Effector memory CD8-positive, alpha-beta T cell (primary cell): ENCODE measurements around the gene VSIG10L2.
"Not testable (repeated sequence)": the region's sequence is repeated elsewhere in the genome, so short reads cannot be mapped to it uniquely, and the experiment has no call there.

Experiments
- ATAC-seq: fragments of 150-1000 bp; cut with Tn5 transposase; replicated peaks from 2 replicates; pipeline ENCODE4 v1.10.0; 2021; ENCODE audit warnings: mild to moderate bottlenecking, moderate library complexity
- DNase-seq, 3 experiments: peaks; one replicate each; pipeline ENCODE4 v3.0.0; 2021
- H3K27ac Mint-ChIP-seq, 2 donors: one replicate each; pipeline ENCODE4 v1.8.0; 2022; ENCODE audit warnings: mild to moderate bottlenecking in 2 of 2, mixed read lengths in 2 of 2, moderate library complexity in 2 of 2
- H3K27me3 Mint-ChIP-seq, 2 donors: one replicate each; pipeline ENCODE4 v1.8.0; 2022; ENCODE audit warnings: mixed read lengths in 2 of 2
- H3K36me3 Mint-ChIP-seq: one replicate; pipeline ENCODE4 v1.8.0; 2022; ENCODE audit warnings: mild to moderate bottlenecking, moderate library complexity, mixed read lengths; ENCODE audit not compliant: insufficient read depth
- H3K4me1 Mint-ChIP-seq, 2 donors: one replicate each; pipeline ENCODE4 v1.8.0; 2022; ENCODE audit warnings: low read depth in 2 of 2, mixed read lengths in 2 of 2
- H3K4me3 Mint-ChIP-seq, 2 donors: one replicate each; pipeline ENCODE4 v1.8.0; 2022; ENCODE audit warnings: mild to moderate bottlenecking in 2 of 2, mixed read lengths in 2 of 2, moderate library complexity in 2 of 2
- H3K9me3 Mint-ChIP-seq, 2 donors: one replicate each; pipeline ENCODE4 v1.8.0; 2022; ENCODE audit warnings: mixed read lengths in 2 of 2
- total RNA-seq, 9 experiments: gene quantifications; one replicate each; lab custom pipeline; 2026; lab: John Stamatoyannopoulos, UW

The VSIG10L2 gene
- total RNA-seq = 0 reads per million in 9 experiments

DNA sequence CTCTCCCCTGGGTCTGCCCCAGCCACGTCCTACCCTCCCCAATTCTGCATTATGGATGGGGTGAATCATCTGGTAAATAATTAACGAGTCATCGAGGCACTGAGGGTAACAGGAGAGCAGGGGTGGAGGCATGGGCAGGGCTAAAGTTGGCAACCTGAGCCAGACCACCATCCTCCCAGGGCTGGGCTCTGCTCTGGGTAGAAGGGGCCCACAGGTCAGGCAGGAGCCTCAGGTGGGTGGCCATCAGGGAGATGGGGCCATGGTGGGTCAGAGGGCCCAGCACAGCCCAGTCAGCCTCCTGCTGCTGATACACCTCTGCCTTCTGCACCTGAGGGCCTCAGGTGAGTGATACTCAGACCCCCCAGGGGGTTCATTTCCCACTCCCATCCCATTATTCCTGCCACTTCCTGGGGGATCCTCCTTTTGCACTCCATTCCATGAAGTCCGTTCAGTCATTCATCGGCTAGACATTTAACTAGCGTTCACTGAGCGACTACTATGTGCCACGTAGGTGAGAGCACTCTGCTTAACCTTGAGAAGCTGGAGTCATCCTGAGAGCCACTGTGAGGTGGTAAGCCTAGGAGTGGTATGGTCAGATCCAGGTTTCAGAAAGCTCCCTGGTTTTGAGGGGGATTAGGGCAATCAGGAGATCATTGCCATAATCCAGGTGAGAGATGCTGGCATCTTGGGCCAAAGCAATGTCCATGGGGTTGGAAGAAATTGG is at the start of gene VSIG10L2:
Gene VSIG10L2, plus strand, starts transcription at position 248 of the 724 bp plus-strand sequence. Its CDS starts 12 bp downstream, at position 260.
- DNase-seq = no peak
- no peaks in the 10 kb centered on the region for H3K9me3 Mint-ChIP-seq
- ATAC-seq = no peak
- H3K36me3 Mint-ChIP-seq = no peaks in the 10 kb centered on the region
- peaks cover 8 to 9% of the 10 kb centered on the region in 2 donors for H3K4me1 Mint-ChIP-seq
- peaks cover 20 to 68% of the 10 kb centered on the region in 2 donors for H3K27me3 Mint-ChIP-seq
- no peak within 1 kb of the TSS for H3K4me3 Mint-ChIP-seq
- no peak within 1 kb of the TSS for H3K27ac Mint-ChIP-seq

DNA sequence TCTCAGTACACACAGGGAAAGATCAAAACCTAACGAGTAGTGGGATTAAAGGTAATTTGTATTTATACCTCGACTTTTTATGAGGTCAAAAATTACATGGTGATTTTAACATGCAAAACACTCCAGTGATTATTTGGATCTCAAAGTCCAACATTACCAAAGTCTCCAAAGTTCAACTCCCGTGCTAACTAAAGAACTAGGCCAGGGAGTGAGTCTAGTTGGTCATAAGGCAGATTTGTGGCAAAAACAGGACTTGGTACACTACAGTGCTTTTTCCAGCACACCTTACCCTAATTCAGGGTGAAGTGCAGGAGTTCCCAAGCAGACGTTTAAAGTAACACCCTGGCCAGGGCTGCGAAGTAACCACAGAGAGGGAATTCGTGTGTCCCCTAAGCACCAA is 44.0 kb upstream of the VSIG10L2 start:
- DNase-seq = no peak
- ATAC-seq = no peak
- Mint-ChIP-seq H3K27me3 (peaks cover 27% of the 10 kb centered on the region in 2 donors), H3K27ac (peak overlapping the region in 1 of 2 donors; percentile 22), H3K9me3 (no peaks in the 10 kb centered on the region), H3K36me3 (peaks cover 18% of the 10 kb centered on the region), H3K4me3 (peak overlapping the region; percentile 95 to 96), H3K4me1 (peaks cover 12 to 34% of the 10 kb centered on the region in 2 donors)

DNA sequence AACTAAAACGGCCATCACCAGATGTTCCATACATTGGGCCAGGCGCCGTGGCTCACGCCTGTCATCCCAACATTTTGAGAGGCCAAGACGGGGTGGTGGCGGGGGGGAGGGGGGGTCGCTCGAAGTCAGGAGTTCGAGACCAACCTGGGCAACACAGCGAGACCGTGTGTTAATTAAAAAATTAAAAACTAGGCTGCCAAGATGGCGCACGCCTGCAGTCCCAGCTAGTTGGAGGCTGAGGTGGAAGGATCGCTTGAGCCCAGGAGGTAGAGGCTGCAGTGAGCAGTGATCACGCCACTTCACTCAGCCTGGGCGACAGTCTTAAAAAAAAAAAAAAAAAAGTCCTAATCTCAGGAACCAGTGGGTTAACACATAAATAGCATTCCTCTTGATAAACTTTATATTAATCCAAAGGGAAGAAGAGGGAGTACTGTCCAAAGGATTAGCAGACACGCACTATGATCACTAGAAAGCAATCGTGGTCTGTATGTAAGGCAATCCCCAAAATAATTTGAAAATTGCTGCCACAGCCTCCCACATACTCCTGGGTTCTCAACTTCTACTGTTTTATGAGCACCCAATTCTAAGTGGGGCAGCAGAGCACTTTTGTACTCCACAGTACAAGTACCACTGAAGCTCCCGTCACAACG is 43.4 kb upstream of the VSIG10L2 start:
- Mint-ChIP-seq H3K27me3 (peaks cover 27% of the 10 kb centered on the region in 2 donors), H3K36me3 (peaks cover 18% of the 10 kb centered on the region), H3K4me1 (peaks cover 12 to 30% of the 10 kb centered on the region in 2 donors), H3K27ac (peak overlapping the region; percentile 81 to 94), H3K4me3 (peak overlapping the region; percentile 95 to 96), H3K9me3 (no peaks in the 10 kb centered on the region)
- no peak for ATAC-seq
- DNase-seq = no peak

DNA sequence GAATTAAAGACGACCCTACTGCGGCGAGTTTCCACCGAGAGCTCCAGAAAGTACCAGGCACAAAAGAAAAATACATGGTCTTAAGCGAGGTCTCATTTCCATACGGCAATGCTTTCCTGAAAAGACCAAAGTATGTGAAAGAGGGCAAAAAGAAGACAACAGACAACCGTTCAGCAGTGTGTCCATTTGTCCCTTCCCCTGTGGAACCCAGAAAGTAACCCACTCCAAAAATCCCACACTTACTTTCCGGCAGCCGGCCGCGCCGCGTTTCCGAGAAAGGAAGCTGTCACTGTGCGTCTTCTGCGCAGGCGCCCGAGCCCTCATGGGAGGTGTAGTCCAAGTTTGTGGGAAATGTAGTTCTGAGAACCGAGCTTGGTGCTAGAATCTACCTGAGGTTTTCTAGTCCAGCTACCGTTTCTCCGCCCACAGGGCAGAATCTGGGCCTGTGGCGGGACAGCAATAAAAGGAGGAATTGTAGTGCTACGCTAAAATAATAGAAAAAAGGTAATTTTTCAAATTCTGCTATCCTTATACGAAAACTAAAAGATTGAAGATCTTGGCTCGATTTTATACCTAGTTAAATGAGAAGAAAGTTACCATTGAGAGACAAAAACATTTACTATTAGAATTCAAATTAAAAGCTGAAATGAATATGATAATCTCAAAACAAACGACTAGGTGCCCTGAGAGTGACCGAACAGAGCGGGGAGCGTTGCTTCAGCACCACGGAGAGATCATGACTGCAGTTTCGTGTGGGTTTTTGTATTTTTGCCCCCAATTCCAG is 42.7 kb upstream of the VSIG10L2 start, which contains the start of gene PUS3:
Gene PUS3, minus strand, starts transcription at position 280 of the 784 bp plus-strand sequence. CDS start 6,922 bp downstream, outside the sequence.
- peak; percentile 76 to 80 (median 79) for DNase-seq
- peaks cover 27% of the 10 kb centered on the region in 2 donors for H3K27me3 Mint-ChIP-seq
- H3K27ac Mint-ChIP-seq = peak within 1 kb of the TSS; percentile 81 to 94
- peaks cover 13% of the 10 kb centered on the region for H3K36me3 Mint-ChIP-seq
- H3K4me3 Mint-ChIP-seq = peak within 1 kb of the TSS; percentile 95 to 96
- no peaks in the 10 kb centered on the region for H3K9me3 Mint-ChIP-seq
- ATAC-seq = peak; percentile 89
- peaks cover 11 to 30% of the 10 kb centered on the region in 2 donors for H3K4me1 Mint-ChIP-seq

DNA sequence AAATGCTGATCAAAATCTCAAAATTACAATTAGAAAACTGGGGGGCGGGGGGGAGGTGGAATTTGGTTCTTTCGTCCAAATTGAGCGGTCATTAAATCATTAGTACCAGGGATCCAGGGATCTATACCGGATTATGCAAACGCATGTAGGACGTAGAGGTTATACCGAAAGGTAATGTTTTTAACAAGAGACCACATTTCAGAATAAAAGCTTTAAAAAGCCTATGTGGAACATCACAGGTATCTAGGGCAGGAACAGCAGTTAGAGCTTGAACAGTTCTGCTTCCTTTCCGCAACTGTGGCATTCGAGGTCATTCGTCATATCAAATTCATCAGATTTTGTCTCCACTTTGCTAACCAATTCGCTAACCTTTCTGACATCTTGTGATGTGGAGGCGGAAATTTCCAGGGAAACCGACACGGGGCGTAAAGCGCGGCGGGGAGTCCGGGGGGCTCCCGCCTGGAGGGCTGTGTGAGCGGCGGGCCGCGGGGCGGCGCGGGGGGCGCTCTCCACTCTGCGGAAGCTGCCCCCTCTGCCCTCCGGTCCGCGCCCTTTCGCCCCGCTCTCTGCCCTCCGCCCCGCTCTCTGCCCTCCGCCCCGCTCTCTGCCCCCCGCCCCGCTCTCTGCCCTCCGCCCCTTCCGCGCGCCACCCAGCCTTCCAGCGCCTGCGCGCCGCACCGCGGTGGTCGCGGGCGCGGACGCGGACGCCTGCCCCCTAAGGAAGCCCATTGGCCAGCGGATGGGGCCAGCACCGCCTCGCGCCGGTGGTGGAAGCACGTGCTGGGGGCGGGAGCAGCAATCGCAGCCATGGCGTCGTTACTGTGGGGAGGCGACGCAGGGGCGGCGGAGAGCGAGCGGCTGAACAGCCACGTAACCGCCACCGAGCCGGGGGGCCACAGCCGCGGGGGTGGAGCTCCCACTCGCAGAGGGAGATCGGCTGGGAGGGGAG is 41.9 kb upstream of the VSIG10L2 start, which contains the start of gene DDX25:
Gene DDX25, plus strand, starts transcription at position 798 of the 949 bp plus-strand sequence. Its CDS starts 10 bp downstream, at position 808.
- peaks cover 11 to 30% of the 10 kb centered on the region in 2 donors for H3K4me1 Mint-ChIP-seq
- peaks cover 27 to 36% of the 10 kb centered on the region in 2 donors for H3K27me3 Mint-ChIP-seq
- H3K9me3 Mint-ChIP-seq = no peaks in the 10 kb centered on the region
- peak within 1 kb of the TSS; percentile 81 to 94 for H3K27ac Mint-ChIP-seq
- H3K36me3 Mint-ChIP-seq = peaks cover 13% of the 10 kb centered on the region
- peak in 1 of 3 experiments; percentile 5 for DNase-seq
- ATAC-seq = peak; percentile 43
- H3K4me3 Mint-ChIP-seq = peak within 1 kb of the TSS; percentile 95 to 96

DNA sequence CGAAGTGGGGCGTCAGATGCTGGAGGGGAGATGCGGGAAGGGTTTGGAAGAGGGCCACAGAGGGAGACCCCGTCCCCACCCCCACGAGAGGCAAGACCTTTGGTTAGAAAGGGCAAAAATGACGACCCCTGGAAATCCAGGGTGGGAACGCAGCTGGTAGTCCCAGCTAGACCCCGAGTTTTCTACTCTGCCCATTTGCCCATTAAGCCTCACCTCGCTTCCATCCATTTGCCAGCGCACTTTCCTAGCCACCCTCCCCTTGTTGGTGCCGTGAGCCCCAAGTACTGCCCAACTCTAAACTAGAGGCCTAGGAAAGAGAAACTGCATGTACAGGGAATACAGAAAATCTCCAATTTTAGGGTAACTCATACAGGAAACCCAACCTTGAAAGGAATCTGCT is 41.2 kb upstream of the VSIG10L2 start:
- Mint-ChIP-seq H3K36me3 (peaks cover 13% of the 10 kb centered on the region), H3K4me3 (peak overlapping the region; percentile 53 to 96), H3K4me1 (peaks cover 11 to 26% of the 10 kb centered on the region in 2 donors), H3K9me3 (no peaks in the 10 kb centered on the region), H3K27ac (no peak overlapping the region), H3K27me3 (peaks cover 29 to 36% of the 10 kb centered on the region in 2 donors)
- ATAC-seq (no peak), DNase-seq (no peak)

DNA sequence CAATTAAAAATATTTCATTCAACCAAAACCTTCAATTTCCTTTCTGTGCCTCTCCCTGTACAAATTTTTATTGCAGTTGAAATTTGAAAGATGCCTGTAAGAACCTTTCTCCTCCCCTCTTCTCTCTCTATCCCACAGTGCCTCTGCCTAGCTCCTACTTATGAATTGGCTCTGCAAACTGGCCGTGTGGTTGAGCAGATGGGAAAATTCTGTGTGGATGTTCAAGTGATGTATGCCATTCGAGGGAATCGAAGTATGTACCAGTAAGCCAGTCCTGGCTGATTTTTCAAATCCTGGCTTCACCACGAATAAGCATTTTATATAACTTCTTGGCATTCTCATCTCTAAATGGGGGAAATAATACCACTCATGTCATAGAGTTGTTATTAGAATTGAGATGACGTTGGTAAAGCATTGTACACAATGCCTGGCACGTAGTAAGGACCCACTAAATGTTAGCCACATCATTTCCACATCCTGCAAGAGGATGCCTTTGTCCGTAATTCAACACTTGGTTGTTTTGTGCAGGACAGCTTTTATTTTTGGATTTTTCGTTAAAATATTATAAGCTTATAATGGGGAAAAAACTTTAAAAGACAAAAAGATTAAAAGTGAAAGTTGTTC is 35.5 kb upstream of the VSIG10L2 start:
- no peaks in the 10 kb centered on the region for H3K4me1 Mint-ChIP-seq
- no peak for ATAC-seq
- peaks cover 38 to 55% of the 10 kb centered on the region in 2 donors for H3K27me3 Mint-ChIP-seq
- H3K9me3 Mint-ChIP-seq = no peaks in the 10 kb centered on the region
- DNase-seq = no peak
- H3K27ac Mint-ChIP-seq = no peak overlapping the region
- no peaks in the 10 kb centered on the region for H3K36me3 Mint-ChIP-seq
- no peak overlapping the region for H3K4me3 Mint-ChIP-seq

DNA sequence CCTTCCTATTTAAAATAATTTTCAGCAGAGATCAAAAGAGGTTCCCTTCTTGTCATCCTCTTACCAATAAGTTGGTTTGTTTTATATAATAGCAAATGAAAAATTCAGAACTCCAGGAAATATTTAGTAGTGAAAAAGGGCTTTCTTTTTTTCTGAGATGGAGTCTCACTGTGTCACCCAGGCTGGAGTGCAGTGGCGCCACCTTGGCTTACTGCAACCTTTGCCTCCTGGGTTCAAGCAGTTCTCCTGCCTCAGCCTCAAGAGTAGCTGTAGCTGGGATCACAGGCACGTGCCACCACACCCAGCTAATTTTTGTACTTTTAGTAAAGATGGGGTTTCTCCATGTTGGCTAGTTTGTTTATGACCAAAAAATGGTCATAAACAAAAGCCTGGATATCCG is 31.2 kb upstream of the VSIG10L2 start:
- H3K4me1 Mint-ChIP-seq, ATAC-seq, H3K27ac Mint-ChIP-seq, H3K36me3 Mint-ChIP-seq, H3K4me3 Mint-ChIP-seq, H3K9me3 Mint-ChIP-seq, DNase-seq: not testable (repeated sequence)
- H3K27me3 Mint-ChIP-seq = peaks cover 55 to 64% of the 10 kb centered on the region in 2 donors

DNA sequence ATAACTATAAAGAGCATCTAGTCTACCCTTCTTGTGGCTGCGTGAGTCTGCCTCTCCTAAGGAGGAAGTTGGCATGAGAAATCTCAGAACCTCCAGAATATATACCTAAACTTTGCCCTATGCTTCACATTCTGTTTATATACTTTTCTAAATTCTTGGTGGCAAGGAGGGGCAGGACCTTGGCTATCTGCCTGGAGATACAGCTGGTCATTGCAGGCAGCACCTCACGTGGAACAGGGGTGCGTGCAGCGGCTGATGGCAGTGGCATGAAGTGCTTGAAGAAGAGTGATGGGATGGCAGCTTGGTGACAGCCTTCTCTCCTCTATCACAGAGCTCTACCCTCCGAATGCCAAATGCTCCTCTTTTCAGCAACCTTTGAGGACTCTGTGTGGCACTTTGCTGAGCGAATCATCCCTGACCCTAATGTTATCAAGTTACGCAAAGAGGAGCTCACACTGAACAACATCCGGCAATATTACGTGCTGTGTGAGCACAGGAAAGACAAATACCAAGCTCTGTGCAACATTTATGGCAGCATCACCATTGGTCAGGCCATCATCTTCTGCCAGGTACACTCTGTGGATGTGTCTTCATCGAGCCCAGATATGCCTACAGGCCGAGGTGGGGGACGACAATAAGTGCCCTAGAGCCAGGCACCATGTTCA is 29.0 kb upstream of the VSIG10L2 start:
- Mint-ChIP-seq H3K4me1 (no peaks in the 10 kb centered on the region), H3K27ac (no peak overlapping the region), H3K27me3 (peaks cover 50 to 57% of the 10 kb centered on the region in 2 donors), H3K4me3 (no peak overlapping the region), H3K9me3 (no peaks in the 10 kb centered on the region), H3K36me3 (no peaks in the 10 kb centered on the region)
- ATAC-seq (no peak), DNase-seq (no peak)

DNA sequence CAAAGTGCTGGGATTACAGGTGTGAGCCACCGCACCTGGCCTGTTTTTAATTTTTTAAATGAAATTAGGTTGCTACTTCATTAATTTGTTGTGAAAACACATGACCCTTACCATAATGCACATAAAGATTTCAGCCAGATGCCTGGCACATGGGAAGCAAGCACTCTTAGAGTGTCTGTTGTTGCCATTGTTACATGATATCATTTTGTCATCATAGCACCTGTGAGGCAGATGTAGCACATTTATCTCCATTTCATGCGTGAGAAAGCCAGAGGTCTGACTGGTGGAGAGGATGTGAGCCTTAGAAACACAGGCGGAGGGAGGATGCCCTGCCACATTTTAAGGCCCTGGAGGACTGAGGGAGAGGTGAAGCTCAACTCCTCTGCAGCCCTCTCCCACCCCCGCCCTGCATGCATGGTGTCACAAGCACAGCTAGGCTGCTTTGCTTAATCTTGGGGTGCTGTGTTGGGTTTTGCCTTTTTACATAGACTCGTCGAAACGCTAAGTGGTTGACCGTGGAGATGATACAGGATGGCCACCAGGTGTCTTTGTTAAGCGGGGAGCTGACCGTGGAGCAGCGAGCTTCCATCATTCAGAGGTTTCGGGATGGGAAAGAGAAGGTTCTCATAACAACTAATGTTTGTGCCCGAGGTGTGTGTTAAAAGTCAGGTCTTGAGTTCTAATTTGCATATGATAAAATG is 27.6 kb upstream of the VSIG10L2 start:
- H3K4me3 Mint-ChIP-seq = no peak overlapping the region
- peaks cover 0 to 1% of the 10 kb centered on the region in 2 donors for H3K4me1 Mint-ChIP-seq
- ATAC-seq (no peak), DNase-seq (no peak)
- H3K9me3 Mint-ChIP-seq = no peaks in the 10 kb centered on the region
- no peak overlapping the region for H3K27ac Mint-ChIP-seq
- H3K36me3 Mint-ChIP-seq = no peaks in the 10 kb centered on the region
- H3K27me3 Mint-ChIP-seq = peaks cover 47 to 49% of the 10 kb centered on the region in 2 donors

DNA sequence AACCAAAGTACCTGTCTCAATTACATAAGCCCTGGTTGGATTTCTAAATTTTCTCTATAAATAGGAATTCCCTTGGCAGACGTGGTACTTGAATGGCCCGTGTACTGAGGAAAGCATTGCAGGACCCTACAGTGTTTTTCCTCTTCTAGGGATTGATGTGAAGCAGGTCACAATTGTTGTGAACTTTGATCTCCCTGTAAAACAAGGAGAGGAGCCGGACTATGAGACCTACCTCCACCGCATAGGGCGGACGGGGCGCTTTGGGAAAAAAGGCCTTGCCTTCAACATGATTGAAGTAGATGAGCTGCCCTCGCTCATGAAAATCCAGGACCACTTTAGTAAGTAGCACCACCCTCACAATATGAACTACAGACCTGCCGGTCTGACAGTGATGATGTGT is 24.8 kb upstream of the VSIG10L2 start:
- no peaks in the 10 kb centered on the region for H3K9me3 Mint-ChIP-seq
- DNase-seq (no peak), ATAC-seq (no peak)
- no peaks in the 10 kb centered on the region for H3K36me3 Mint-ChIP-seq
- peaks cover 41 to 63% of the 10 kb centered on the region in 2 donors for H3K27me3 Mint-ChIP-seq
- peaks cover 0 to 1% of the 10 kb centered on the region in 2 donors for H3K4me1 Mint-ChIP-seq
- H3K27ac Mint-ChIP-seq = no peak overlapping the region
- H3K4me3 Mint-ChIP-seq = no peak overlapping the region
